Stomach (tissue), 9 donors: ENCODE measurements around the gene DHFR. TPM values are rescaled to one million over a fixed set of nuclear protein-coding genes. Genes with fewer than 3 reads are reported as not detected.

Experiments used
- DNase-seq, 2 donors: peaks; one replicate each; pipeline versions ENCODE4 v3.0.0 to v3.0.0-alpha.2; 2013 to 2019
- H3K27ac ChIP-seq, 5 donors: fragments of 200-600 bp in 4 of 5; sonication (generic) in 4 of 5; one replicate each; pipeline ENCODE4 v1.5.1; 2013 to 2019; ENCODE audit warnings: mild to moderate bottlenecking in 1 of 5, moderate library complexity in 1 of 5
- H3K27me3 ChIP-seq, 3 donors: fragments of 200-600 bp; sonication (generic); one replicate each; pipeline ENCODE4 v1.5.1; 2017 to 2019; ENCODE audit warnings: mixed run types in 1 of 3
- H3K36me3 ChIP-seq, 4 donors: fragments of 200-600 bp; sonication (generic); 1 replicate in 3 of 4; 2 replicates in 1 of 4; pipeline ENCODE4 v1.5.1; 2016 to 2019
- H3K4me1 ChIP-seq, 4 donors: fragments of 200-600 bp; sonication (generic); one replicate each; pipeline ENCODE4 v1.5.1; 2016 to 2019
- H3K4me3 ChIP-seq, 4 donors: fragments of 200-600 bp; sonication (generic) in 3 of 4; one replicate each; pipeline ENCODE4 v1.5.1; 2016 to 2019; ENCODE audit warnings: mild to moderate bottlenecking in 1 of 4
- H3K9me3 ChIP-seq, 4 donors: fragments of 200-600 bp; sonication (generic); one replicate each; pipeline ENCODE4 v1.5.1; 2016 to 2019
- EP300 ChIP-seq: sonication (generic); formaldehyde crosslinking; IDR thresholded peaks from one replicate; pipeline ENCODE4 v1.6.1; 2017; ENCODE audit warnings: antibody characterized with exemption
- POLR2A ChIP-seq, 4 donors: fragments of 450-650 bp; IDR thresholded peaks; one replicate each; pipeline ENCODE4 v1.6.1; 2016; ENCODE audit warnings: antibody characterized with exemption in 4 of 4, control low read depth in 2 of 4, mild to moderate bottlenecking in 1 of 4, moderate library complexity in 1 of 4
- POLR2AphosphoS5 ChIP-seq, 3 donors: sonication (generic); formaldehyde crosslinking; IDR thresholded peaks; one replicate each; pipeline ENCODE4 v1.6.1; 2016; ENCODE audit warnings: antibody characterized with exemption in 3 of 3
- WGBS, 5 donors: extraction: QIAGEN DNeasy Blood & Tissue Kit in 3 of 5; methylation state at CpG; one replicate each; pipeline versions ENCODE4 v1.1.5 to v1.1.7; 2013 to 2018; 5-methylcytosine and 5-hydroxymethylcytosine counted together
- intact Hi-C: fragments of 100-400 bp; cut with DNase I; formaldehyde crosslinking; loops from one replicate; pipeline ENCODE4 v1.15.1; 2023; ENCODE audit warnings: low total_unique reads
- polyA plus RNA-seq, 3 donors: library from polyadenylated mRNA; stranded (reverse); fragments of 200-250 nt; gene quantifications; one replicate each; pipeline ENCODE4 v1.2.3, GENCODE V29; 2013
- total RNA-seq, 5 donors: library from RNA; depleted of rRNA; stranded (reverse); fragments of >200 nt; gene quantifications; one replicate each; pipeline versions ENCODE4 v1.1.0 to v1.2.3, GENCODE V29; 2014 to 2016
- TF ChIP-seq, protein P1 (sequence below), 7 experiments: fragments of 450-650 bp in 4 of 7; fragments of 200-600 bp in 3 of 7; sonication (generic) in 3 of 7; IDR thresholded peaks; one replicate each; pipeline ENCODE4 v1.5.1; 2016 to 2019; ENCODE audit warnings: antibody characterized with exemption in 7 of 7, control low read depth in 2 of 7, mild to moderate bottlenecking in 1 of 7
- donor health status: healthy with polysubstance abuse.
- donor health status: Bipolar disorder and iron deficiency.
- donor health status: healthy.

The DHFR gene
- total and polyA plus RNA-seq, 8 donors, result 2.8 to 16.7 (median 6.8) TPM

DNA sequence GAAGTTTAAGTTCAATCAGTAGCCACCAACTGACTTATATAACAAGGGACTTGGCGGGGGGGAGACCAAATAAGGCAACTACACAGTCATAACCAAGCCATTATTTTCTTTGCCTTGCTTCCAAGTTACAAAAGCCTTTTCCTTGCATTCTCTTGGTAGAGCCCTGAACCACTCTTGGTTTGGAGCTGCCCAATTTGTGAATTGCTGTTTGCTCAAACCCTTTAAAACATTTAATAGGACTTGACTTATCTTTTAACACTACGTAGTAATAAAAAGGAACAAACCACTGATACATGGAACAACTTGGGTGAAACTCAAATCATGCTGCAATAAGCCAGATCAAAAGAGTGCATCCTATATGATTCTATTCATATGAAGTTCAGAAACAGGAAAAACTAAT is 32.0 kb downstream of the DHFR start:
- 94 to 97% (median 96%) methylated on average over 2 of the region's 2 CpGs for WGBS, 5 donors
- intact Hi-C loops, result no loop called here
- no peaks in the 10 kb centered on the region for H3K27me3 ChIP-seq
- no peaks in the 10 kb centered on the region for H3K9me3 ChIP-seq
- TF ChIP-seq POLR2AphosphoS5 (IDR thresholded peaks at IDR 0.05), result no peak
- TF ChIP-seq, protein P1, sequence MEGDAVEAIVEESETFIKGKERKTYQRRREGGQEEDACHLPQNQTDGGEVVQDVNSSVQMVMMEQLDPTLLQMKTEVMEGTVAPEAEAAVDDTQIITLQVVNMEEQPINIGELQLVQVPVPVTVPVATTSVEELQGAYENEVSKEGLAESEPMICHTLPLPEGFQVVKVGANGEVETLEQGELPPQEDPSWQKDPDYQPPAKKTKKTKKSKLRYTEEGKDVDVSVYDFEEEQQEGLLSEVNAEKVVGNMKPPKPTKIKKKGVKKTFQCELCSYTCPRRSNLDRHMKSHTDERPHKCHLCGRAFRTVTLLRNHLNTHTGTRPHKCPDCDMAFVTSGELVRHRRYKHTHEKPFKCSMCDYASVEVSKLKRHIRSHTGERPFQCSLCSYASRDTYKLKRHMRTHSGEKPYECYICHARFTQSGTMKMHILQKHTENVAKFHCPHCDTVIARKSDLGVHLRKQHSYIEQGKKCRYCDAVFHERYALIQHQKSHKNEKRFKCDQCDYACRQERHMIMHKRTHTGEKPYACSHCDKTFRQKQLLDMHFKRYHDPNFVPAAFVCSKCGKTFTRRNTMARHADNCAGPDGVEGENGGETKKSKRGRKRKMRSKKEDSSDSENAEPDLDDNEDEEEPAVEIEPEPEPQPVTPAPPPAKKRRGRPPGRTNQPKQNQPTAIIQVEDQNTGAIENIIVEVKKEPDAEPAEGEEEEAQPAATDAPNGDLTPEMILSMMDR (IDR thresholded peaks at IDR 0.05), result no peak
- no peak for TF ChIP-seq EP300
- no peaks in the 10 kb centered on the region for H3K4me1 ChIP-seq
- no peak overlapping the region for H3K4me3 ChIP-seq
- H3K36me3 ChIP-seq, result no peaks in the 10 kb centered on the region
- no peak overlapping the region for H3K27ac ChIP-seq
- no peak for DNase-seq

DNA sequence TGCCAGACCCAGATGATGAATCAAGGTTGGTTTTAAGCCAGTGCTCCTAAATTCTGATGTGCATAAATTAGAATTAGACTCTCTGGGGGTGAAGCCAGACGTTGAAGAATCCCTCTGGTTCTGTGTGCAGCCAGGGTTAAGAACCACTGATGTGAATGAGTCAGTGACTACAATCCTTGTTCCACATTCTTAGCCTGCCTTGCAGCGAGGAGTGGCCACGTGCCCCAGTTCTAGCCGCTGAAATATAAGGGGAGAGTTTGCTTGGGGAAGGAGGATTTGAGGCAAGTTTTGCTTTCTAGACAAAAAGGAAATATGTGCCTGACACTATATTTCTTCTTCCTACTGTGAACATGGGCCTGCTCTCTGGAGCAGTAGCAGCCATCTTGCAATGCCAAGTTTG is 34.6 kb downstream of the DHFR start:
- TF ChIP-seq POLR2A (IDR thresholded peaks at IDR 0.05) (no peak), POLR2AphosphoS5 (IDR thresholded peaks at IDR 0.05) (no peak), EP300 (no peak)
- TF ChIP-seq, protein P1 (IDR thresholded peaks at IDR 0.05), result no peak
- Histone ChIP-seq H3K4me1 (no peaks in the 10 kb centered on the region), H3K27me3 (no peaks in the 10 kb centered on the region), H3K36me3 (no peaks in the 10 kb centered on the region), H3K4me3 (no peak overlapping the region), H3K27ac (no peak overlapping the region), H3K9me3 (no peaks in the 10 kb centered on the region)
- no peak for DNase-seq
- intact Hi-C loops, result no loop called here
- 76 to 88% (median 83%) methylated on average over 4 of the region's 4 CpGs for WGBS, 5 donors

DNA sequence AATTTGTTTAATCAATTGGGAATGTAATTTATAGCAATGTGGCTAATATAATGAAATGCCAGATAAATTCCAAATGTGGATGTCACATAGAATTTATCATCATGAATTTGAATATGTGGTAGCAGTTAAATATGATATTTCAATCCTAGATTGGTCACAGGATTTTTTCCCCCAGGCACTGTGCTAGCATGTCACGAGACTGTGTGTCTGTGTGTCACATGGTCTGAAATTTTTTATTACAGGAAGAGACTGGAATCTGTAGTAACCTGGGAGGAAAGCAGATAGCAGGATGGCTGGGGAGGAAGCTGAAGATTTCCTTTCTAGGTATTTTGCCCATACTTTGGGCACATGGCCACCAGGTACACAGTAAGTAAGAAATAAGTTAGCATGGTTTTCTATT is 35.7 kb downstream of the DHFR start:
- Histone ChIP-seq H3K36me3 (no peaks in the 10 kb centered on the region), H3K9me3 (no peaks in the 10 kb centered on the region), H3K4me3 (no peak overlapping the region), H3K27ac (no peak overlapping the region), H3K4me1 (no peaks in the 10 kb centered on the region), H3K27me3 (no peaks in the 10 kb centered on the region)
- intact Hi-C loops, result no loop called here
- TF ChIP-seq EP300, result no peak
- TF ChIP-seq POLR2AphosphoS5 (IDR thresholded peaks at IDR 0.05), result no peak
- no peak for TF ChIP-seq POLR2A (IDR thresholded peaks at IDR 0.05)
- TF ChIP-seq, protein P1 (IDR thresholded peaks at IDR 0.05), result no peak
- no peak for DNase-seq
- WGBS, 5 donors, result 87 to 94% (median 90%) methylated on average over 1 of the region's 1 CpG

DNA sequence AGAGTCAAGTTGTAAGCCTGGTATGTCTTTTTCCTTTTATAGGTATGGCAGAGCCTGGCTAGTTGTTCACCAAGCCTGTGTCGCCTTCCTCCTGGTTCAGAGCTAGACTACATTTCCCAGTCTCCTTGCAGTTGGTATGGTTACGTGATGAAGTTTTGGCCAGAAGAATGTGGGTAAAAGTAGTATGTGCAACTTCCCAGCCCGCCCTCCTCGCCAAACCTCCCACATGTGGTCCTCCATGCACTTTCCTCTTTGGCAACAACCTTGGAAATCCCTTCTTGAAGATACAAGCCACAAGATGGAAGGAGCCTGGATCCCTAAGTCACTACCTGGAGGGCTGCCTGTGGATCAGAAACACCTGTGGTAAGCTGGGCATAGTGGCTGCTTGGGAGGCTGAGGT is 36.3 kb downstream of the DHFR start:
- intact Hi-C loops, result no loop called here
- Histone ChIP-seq H3K9me3 (no peaks in the 10 kb centered on the region), H3K4me3 (no peak overlapping the region), H3K4me1 (no peaks in the 10 kb centered on the region), H3K27ac (no peak overlapping the region), H3K27me3 (no peaks in the 10 kb centered on the region), H3K36me3 (no peaks in the 10 kb centered on the region)
- no peak for DNase-seq
- TF ChIP-seq, protein P1 (IDR thresholded peaks at IDR 0.05), result no peak
- no peak for TF ChIP-seq EP300
- TF ChIP-seq POLR2AphosphoS5 (IDR thresholded peaks at IDR 0.05), result no peak
- WGBS, 5 donors, result 94 to 97% (median 96%) methylated on average over 4 of the region's 4 CpGs
